ENCODE data around the gene PDE4D. TPM values are rescaled to one million over a fixed set of nuclear protein-coding genes. Genes with fewer than 3 reads are reported as not detected.

Gene PDE4D
- total and polyA plus RNA-seq, 2 of the 4 experiments (the other 2 are of a cell fraction): 1.4 to 7.9 TPM

DNA sequence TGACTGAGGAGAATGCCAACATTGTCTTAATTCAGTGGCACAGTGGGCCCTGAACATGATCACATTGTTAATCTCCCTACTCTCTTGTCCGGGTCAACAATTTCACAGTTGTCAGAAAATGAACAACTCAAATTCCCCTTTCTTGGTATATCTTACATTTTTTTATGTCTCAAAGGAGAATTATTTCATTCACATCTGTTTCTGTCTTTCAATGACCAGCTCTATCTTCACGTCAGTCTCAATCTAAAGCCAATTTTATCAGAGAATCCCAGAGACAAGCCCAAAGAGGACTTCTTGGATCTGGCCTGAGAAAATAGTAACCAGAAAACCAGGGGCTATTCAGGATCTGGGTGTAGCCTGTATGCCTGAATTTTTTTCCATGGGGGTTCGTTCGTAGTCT, 477.5 kb downstream of the PDE4D start:
- no CpG with 5 or more reads among the region's 4 CpGs for WGBS, 2 experiments (ENCODE audit: extremely low coverage in 2 of 2, insufficient read length in 1 of 2)
- H3K4me1 ChIP-seq (ENCODE audit: control insufficient read depth, insufficient read depth, low read length): no peaks in the 10 kb centered on the region
- H2AFZ ChIP-seq (replicated peaks; ENCODE audit: low read length, poor library complexity): no peak overlapping the region
- no peak overlapping the region for H2AK9ac ChIP-seq (replicated peaks; ENCODE audit: low read depth, low read length, poor library complexity)
- DNase-seq: no peak
- no peaks in the 10 kb centered on the region for H4K20me1 ChIP-seq (ENCODE audit: insufficient read depth, low read length)
- BruUV-seq (replicated peaks): no TSS peak
- no peak overlapping the region for H2BK15ac ChIP-seq (ENCODE audit: low read depth, low read length)
- intact Hi-C loops (cut with micrococcal nuclease) (no loop called here), in situ Hi-C loops (cut with MboI; ENCODE audit: low sequenced_read_pairs) (no loop called here), dilution Hi-C loops (cut with HindIII; ENCODE audit: low sequenced_read_pairs, unreplicated experiment) (no loop called here)
- no peak overlapping the region for H3K4ac ChIP-seq (ENCODE audit: low read depth, low read length)
- no peak overlapping the region for H2BK5ac ChIP-seq (ENCODE audit: low read depth, low read length, poor library complexity, severe bottlenecking)
- H3K9ac ChIP-seq (ENCODE audit: low read depth, low read length): no peak overlapping the region
- no peak overlapping the region for H2BK20ac ChIP-seq (ENCODE audit: low read depth, low read length)
- H3K79me1 ChIP-seq (ENCODE audit: low read depth in 1 of 2, low read length in 2 of 2): no peaks in the 10 kb centered on the region
- no peak overlapping the region for H3K4me3 ChIP-seq (ENCODE audit: insufficient read depth, low read depth, low read length)
- no peaks in the 10 kb centered on the region for H3K9me3 ChIP-seq (ENCODE audit: control insufficient read depth, insufficient read depth, low read length)
- no peak overlapping the region for H3K27ac ChIP-seq (ENCODE audit: insufficient read depth, low read length)
- H3K27me3 ChIP-seq (ENCODE audit: control insufficient read depth, insufficient read depth, low read length): no peaks in the 10 kb centered on the region
- no peak for ATAC-seq (ENCODE audit: low read depth)
- no peak overlapping the region for H2BK120ac ChIP-seq (ENCODE audit: low read depth, low read length)
- no peak overlapping the region for H4K5ac ChIP-seq (ENCODE audit: low read depth, low read length)
- ChIA-PET POLR2A (ENCODE audit: unreplicated experiment) (no interaction called here), CTCF (no interaction called here)
- H3K14ac ChIP-seq (replicated peaks; ENCODE audit: low read depth, low read length): no peak overlapping the region
- no peaks in the 10 kb centered on the region for H3K9me1 ChIP-seq (ENCODE audit: insufficient read depth, low read length)
- no peak overlapping the region for H2AK5ac ChIP-seq (ENCODE audit: low read depth, low read length)
- no peak overlapping the region for H4K8ac ChIP-seq (ENCODE audit: low read depth in 2 of 2, low read length in 2 of 2)
- H3K18ac ChIP-seq (ENCODE audit: low read depth, low read length): no peak overlapping the region
- H3K36me3 ChIP-seq (ENCODE audit: control insufficient read depth, insufficient read depth, low read length): no peaks in the 10 kb centered on the region
- no peak overlapping the region for H4K91ac ChIP-seq (ENCODE audit: insufficient read depth, low read depth, low read length)
- H3K23ac ChIP-seq (ENCODE audit: low read depth, low read length): no peak overlapping the region
- no peak overlapping the region for H3K4me2 ChIP-seq (ENCODE audit: low read depth, low read length)
- no peak overlapping the region for H3K56ac ChIP-seq (ENCODE audit: extremely low read depth, insufficient read depth, low read length)
- no peak for TF ChIP-seq RFX5 (IDR thresholded peaks at IDR 0.05; ENCODE audit: low read depth, low read length)
- TF ChIP-seq POLR2A (IDR thresholded peaks at IDR 0.05; ENCODE audit: low read depth, low read length): no peak
- TF ChIP-seq SMC3 (IDR thresholded peaks at IDR 0.05; ENCODE audit: low read depth, low read length): no peak
- TF ChIP-seq, protein P1, sequence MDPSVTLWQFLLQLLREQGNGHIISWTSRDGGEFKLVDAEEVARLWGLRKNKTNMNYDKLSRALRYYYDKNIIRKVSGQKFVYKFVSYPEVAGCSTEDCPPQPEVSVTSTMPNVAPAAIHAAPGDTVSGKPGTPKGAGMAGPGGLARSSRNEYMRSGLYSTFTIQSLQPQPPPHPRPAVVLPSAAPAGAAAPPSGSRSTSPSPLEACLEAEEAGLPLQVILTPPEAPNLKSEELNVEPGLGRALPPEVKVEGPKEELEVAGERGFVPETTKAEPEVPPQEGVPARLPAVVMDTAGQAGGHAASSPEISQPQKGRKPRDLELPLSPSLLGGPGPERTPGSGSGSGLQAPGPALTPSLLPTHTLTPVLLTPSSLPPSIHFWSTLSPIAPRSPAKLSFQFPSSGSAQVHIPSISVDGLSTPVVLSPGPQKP (IDR thresholded peaks at IDR 0.05; ENCODE audit: borderline replicate concordance, low read depth, low read length): no peak
- no peak for TF ChIP-seq RCOR1 (IDR thresholded peaks at IDR 0.05; ENCODE audit: insufficient replicate concordance, low read length)

Measured in IMR-90 (cell line).